Activated CD4-positive, alpha-beta T cell treated with anti-CD3 and anti-CD28 coated beads, Interleukin-2, amount 10 ng/mL, durations not matched to agents 24 days and 14 days (primary cell): ENCODE results near the gene PLXNB2. TPM values are rescaled to one million over a fixed set of nuclear protein-coding genes. Genes with fewer than 3 reads are reported as not detected.
A peak's percentile ranks its signal among the peaks of the same experiment; 100 is the strongest.

Experiments used
- DNase-seq: peaks from one replicate; pipeline ENCODE4 v3.0.0; 2022
- H3K27ac Mint-ChIP-seq: one replicate; pipeline ENCODE4 v1.8.0; 2022; ENCODE audit warnings: mild to moderate bottlenecking, mixed read lengths
- H3K27me3 Mint-ChIP-seq: one replicate; pipeline ENCODE4 v1.8.0; 2022; ENCODE audit warnings: mixed read lengths
- H3K36me3 Mint-ChIP-seq: one replicate; pipeline ENCODE4 v1.8.0; 2022; ENCODE audit warnings: low read depth, mild to moderate bottlenecking, mixed read lengths
- H3K4me1 Mint-ChIP-seq: one replicate; pipeline ENCODE4 v1.8.0; 2021; ENCODE audit warnings: mixed read lengths
- H3K4me3 Mint-ChIP-seq: one replicate; pipeline ENCODE4 v1.8.0; 2022; ENCODE audit warnings: mild to moderate bottlenecking, moderate library complexity, mixed read lengths
- H3K9me3 Mint-ChIP-seq: one replicate; pipeline ENCODE4 v1.8.0; 2021; ENCODE audit warnings: mixed read lengths
- intact Hi-C: fragments of 100-400 bp; cut with micrococcal nuclease; formaldehyde crosslinking; loops from one replicate; pipeline ENCODE4 v1.15.1; 2023
- total RNA-seq: library from RNA; stranded (reverse); gene quantifications from 2 replicates; pipeline ENCODE4 v1.2.3, GENCODE V29; 2022

Gene PLXNB2
- total RNA-seq, 1 donor from 2014 or later = 9.5 TPM

DNA sequence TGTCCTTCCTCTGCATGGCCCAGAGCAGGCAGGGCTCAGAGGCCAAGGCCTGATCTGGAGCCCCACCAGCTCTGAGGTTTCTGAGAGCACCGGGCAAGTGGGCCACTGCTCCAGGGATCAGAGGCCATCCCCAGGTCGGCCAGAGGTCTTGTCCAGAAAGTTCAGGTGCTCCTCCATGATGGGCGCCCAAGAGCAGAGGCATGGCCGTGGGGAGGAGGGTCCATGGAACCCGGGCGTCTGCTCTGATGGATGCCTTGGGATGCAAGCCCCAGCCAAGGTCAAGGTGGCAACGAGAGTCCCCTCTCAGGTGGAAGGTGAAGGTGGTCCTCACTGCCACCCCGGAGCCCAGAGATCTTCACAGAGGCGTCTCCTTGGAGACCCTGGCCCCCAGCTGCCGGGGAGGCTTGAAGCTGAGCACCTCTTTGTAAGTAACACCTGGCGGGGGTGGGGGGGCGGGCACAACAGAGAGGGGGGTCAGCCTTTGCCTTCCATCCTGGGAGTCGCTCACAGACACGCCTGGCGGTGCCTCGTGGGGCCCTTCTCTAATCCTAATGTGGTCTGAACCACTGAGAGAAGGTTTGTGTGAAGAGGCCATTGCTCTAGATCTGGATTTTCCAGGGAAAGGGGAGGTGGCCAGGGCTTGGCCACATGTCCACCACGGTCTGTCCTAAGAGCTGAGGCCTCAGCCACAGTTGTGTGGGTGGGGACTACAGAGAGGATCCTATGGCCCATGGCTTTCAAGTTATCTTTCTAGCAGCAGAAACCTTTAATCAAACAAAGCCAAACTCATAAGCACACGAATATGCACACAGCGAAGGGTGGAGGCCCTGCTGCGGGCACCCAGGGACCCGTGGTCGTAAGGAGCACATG is 54.2 kb downstream of the PLXNB2 start:
- DNase-seq = no peak
- Mint-ChIP-seq H3K27me3 (no peaks in the 10 kb centered on the region), H3K36me3 (no peaks in the 10 kb centered on the region), H3K4me1 (no peaks in the 10 kb centered on the region), H3K4me3 (no peak overlapping the region), H3K9me3 (no peaks in the 10 kb centered on the region), H3K27ac (no peak overlapping the region)
- intact Hi-C loops = loop anchor here (5.0 kb wide), 3 partner anchors 74 to 439 kb away; partner anchors contain the start of genes DENND6B, LMF2 and NCAPH2

DNA sequence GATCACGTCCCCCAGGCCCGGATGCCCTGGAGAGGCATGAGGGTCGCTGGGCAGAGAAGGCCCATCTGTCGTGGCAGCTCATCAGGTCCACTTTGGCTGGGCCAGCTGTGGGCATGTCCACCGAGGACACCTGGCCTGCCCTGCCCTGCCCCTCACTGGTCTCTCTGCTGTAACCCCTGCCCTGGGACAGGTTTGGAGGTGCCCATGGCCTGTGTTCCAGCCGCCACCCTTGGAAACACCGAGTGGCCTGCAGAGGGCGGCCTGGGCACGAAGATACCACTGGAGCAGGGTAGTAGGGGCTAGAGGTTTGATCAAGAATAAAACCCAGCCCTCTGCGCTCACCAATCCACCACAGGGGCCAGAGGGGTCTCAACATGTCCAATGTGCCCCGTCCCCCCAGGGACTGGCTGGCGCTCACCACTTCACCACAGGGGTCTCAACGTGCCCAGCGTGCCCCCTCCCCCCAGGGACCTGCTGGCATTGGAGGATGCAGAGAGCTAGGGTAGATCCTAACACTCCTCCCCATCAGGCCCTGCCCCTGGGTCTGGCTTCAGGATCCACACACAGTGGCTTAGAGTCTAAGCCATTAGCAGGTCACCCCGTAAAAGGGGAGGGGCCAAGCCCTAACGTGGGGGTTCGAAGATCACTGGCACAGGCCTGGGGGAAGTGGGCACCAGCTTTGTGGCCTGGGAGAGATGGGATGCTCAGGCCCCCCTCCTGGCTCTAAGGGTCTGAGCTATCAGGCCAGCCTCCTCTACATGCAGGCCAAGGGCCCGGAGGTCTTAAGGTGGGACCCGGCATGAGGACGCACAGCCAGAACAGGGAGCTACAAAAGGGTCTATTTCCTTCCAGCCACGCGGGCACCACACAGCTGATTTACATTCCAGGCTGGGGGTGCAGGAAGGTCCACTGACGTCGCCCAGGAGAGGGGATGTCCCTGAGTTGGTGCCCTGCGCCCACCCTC is 55.1 kb downstream of the PLXNB2 start:
- H3K36me3 Mint-ChIP-seq = peaks cover 3% of the 10 kb centered on the region

DNA sequence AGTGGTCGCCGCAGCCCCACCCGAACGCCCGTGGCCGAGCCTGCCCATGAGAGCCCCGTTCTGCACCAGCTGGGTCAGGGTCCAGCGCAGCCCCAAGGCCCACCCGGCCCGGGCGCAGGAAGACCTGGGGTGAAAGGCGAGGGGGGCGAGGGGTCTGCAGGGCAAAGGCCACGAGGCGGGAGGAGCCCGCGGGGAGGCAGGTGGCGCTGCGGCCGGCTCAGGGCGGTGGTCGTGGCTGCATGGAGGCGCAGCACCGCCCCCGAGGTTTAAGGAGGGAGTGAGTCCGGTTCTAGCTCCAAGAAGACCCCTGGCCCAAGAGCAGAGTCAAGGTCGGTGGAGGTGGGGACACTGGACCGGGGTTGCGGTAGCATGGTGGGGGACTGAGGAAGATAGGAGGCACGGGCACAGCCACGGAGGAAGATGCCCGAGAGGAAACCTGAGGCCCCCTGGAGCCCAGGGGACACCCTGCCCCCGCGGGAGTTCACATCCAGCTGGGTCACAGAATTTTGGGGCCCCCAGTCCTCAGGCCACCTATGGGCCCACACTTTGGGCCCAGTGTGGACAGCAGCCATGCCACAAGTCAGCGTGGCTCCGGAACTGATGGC is 55.9 kb downstream of the PLXNB2 start:
- H3K36me3 Mint-ChIP-seq = peaks cover 8% of the 10 kb centered on the region
- DNase-seq = no peak
- no peaks in the 10 kb centered on the region for H3K9me3 Mint-ChIP-seq
- no peak overlapping the region for H3K27ac Mint-ChIP-seq
- intact Hi-C loops = loop anchor here (1.0 to 5.0 kb wide), 6 partner anchors 19 to 441 kb away; partner anchors contain the start of genes DENND6B, LMF2, MAPK11 and NCAPH2
- peaks cover 3% of the 10 kb centered on the region for H3K4me1 Mint-ChIP-seq
- no peaks in the 10 kb centered on the region for H3K27me3 Mint-ChIP-seq
- H3K4me3 Mint-ChIP-seq = peak overlapping the region; percentile 84

More for the DNA sequence above, 55.1 kb downstream of the PLXNB2 start:
- peak; percentile 90 for DNase-seq
- intact Hi-C loops = loop anchor here (1.0 to 5.0 kb wide), 4 partner anchors 75 to 440 kb away; partner anchors contain the start of genes DENND6B, LMF2 and NCAPH2
- Mint-ChIP-seq H3K9me3 (no peaks in the 10 kb centered on the region), H3K4me3 (peak overlapping the region; percentile 17), H3K27ac (no peak overlapping the region), H3K4me1 (peaks cover 1% of the 10 kb centered on the region), H3K27me3 (no peaks in the 10 kb centered on the region)

DNA sequence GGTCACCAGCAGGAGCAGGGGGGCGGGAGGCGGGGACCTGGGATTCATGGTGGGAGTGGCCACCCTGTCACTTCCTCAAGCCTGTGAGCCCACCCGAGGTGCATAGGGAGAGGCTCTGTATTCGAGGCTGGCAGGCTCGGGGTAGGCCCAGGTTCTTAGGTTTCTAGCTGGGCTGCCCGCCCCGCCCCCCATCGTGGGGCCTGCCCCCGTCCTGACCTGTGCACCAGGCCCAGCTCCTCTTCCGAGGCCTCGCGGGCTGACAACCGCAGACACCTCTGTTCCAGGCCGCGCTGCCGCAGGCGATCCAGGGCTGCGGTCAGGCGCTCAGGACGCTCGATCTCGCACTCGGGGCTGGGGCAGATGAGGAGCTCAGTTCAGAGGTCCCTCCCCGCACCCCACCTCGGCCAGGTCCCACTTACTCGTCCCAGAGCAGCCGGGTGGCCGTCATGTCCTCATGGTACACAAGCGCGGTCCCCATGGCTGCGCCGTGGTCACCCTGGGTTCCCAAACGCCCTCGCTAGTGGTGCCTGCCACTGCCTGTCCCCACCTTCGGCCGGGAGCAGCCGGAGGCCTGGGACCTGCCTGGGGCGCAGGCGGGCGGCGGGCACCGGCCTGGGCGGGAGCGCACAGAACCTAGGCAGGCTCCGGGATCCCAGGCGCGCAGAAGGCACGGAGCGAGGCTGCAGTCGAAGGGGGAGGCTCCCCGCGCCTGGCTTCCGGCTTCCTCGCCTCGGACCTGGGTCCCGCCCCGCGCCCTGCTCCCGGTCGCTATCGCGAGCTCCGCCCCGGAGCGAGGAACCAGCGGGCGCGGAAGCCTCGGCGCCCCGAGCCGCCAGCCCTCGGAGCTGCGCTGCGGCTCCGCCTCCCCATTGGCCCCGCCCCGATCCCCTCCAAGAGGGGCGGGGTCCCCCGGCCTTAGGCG is 56.6 kb downstream of the PLXNB2 start, which contains the start of gene HDAC10:
HDAC10 (minus strand) TSS at position 711 of the 922 bp plus-strand sequence; CDS start at position 478, 233 bp downstream.
- Mint-ChIP-seq H3K4me3 (peak within 1 kb of the TSS; percentile 84), H3K36me3 (peaks cover 8% of the 10 kb centered on the region), H3K9me3 (no peaks in the 10 kb centered on the region), H3K27ac (peak within 1 kb of the TSS; percentile 80), H3K4me1 (peaks cover 3% of the 10 kb centered on the region), H3K27me3 (no peaks in the 10 kb centered on the region)
- DNase-seq = peak; percentile 96
- intact Hi-C loops = loop anchor here (2.0 to 5.0 kb wide), 5 partner anchors 20 to 441 kb away; partner anchors contain the start of genes DENND6B, LMF2, MAPK11 and NCAPH2

DNA sequence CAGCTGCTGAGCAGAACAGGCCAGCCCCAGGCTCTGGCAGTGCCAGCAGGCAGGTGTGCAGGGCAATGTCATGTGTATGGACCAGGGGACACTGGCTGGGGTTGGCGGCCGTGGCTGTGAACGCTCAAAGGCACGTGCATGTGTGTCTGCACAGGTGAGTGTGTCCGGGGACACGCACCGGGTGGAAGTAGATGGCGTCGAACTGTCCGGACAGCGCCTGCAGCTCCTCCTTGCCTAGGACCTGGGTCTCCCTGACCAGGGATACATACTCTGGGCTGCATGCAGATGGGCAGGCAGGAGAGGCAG is 57.2 kb downstream of the PLXNB2 start:
- DNase-seq = peak; percentile 61

DNA sequence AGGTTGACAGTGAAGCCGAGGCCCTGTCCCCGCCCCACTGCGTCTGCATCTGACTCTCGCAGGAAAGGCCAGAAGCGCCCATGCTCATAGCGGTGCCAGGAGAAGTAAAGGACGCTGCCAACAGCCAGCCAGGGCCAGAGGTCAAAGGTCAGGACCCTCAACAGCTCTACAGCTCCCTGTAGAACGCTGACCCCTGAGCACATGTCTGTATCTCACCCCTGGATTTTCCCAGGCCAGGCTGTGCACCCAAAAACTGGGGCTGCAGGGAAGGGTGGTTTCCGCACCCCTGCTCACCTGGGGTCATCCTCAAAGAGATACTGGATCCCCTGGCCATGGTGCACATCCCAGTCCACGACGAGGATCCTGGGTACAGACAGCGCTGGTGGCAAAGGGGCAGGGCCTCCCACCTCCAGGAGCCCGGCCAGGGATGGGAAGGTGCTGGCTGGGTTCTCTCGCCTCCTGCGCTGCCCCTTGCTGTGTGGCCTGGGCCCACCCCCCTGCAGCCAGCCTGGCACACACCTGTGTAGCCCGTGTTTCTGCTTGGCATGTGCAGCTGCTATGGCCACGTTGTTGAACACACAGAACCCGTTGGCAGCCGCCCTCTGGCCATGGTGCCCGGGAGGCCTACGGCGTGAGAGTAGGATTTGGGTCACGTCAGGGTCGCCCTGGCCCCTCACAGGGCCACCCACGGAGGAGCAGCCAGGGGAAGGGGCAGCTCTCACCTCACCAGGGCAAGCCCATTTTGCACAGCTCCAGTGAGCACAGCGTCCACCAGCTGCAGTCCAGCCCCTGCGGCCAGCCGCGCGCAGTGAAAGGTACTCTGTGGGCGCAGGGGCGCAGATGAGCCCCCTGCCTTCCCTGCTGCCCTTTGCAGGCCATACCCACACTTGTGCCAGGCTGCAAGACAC is 57.9 kb downstream of the PLXNB2 start:
- peak overlapping the region; percentile 84 for H3K4me3 Mint-ChIP-seq
- intact Hi-C loops = loop anchor here (2.0 to 5.0 kb wide), 5 partner anchors 21 to 443 kb away; partner anchors contain the start of genes DENND6B, LMF2, MAPK11 and NCAPH2
- peak overlapping the region; percentile 37 for H3K27ac Mint-ChIP-seq
- peaks cover 2% of the 10 kb centered on the region for H3K27me3 Mint-ChIP-seq
- H3K4me1 Mint-ChIP-seq = peaks cover 6% of the 10 kb centered on the region
- no peak for DNase-seq
- no peaks in the 10 kb centered on the region for H3K9me3 Mint-ChIP-seq
- H3K36me3 Mint-ChIP-seq = peaks cover 11% of the 10 kb centered on the region

More for the DNA sequence above, 57.2 kb downstream of the PLXNB2 start:
- H3K9me3 Mint-ChIP-seq = no peaks in the 10 kb centered on the region
- H3K27ac Mint-ChIP-seq = peak overlapping the region; percentile 37
- peak overlapping the region; percentile 84 for H3K4me3 Mint-ChIP-seq
- intact Hi-C loops = loop anchor here (2.0 to 5.0 kb wide), 5 partner anchors 21 to 442 kb away; partner anchors contain the start of genes DENND6B, LMF2, MAPK11 and NCAPH2
- peaks cover 8% of the 10 kb centered on the region for H3K36me3 Mint-ChIP-seq
- H3K27me3 Mint-ChIP-seq = no peaks in the 10 kb centered on the region
- H3K4me1 Mint-ChIP-seq = peaks cover 3% of the 10 kb centered on the region

DNA sequence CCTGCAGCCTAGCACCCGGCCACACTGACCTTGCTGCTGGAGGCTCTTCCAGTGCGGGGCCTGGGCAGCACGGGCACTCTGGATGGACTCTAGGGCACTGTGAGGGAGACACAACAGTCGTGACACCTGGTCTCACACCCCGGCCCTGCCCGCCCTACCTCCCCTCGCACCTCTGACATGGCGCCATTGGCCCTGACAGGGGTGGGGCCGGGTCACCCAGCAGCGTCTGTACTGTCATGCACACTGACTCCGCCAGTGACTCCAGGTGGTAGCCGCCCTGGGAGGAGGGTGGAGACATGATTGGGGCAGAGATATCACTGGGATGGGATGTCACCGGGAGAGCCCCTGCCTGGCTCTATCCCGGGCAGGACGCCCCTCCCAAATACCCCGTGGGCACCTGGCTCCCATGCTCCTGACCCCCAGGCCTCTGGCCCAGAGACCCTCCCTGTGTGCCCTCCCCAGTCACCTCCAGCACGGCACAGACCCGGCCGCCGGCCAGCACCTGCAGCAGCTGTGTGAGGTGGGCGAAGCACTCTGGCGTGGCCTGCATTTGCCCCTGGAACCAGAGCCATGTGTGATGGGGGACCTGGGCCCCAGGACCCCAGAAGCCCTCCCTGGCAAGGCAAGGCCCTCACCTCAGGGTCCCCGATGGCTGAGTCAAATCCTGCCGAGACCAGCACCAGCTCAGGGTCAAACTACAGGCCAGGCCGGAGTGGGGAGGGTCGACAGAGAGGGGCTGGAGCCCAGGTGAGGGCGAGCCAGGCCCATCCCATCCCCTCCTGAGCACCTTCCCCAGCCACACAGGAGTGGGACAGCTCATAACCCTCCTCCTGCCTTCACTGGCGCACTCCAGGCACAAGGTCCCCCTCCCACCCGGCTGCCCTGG is 59.0 kb downstream of the PLXNB2 start:
- no peak overlapping the region for H3K4me3 Mint-ChIP-seq
- H3K27me3 Mint-ChIP-seq = peaks cover 2% of the 10 kb centered on the region
- H3K4me1 Mint-ChIP-seq = peaks cover 8% of the 10 kb centered on the region
- intact Hi-C loops = no loop called here
- no peaks in the 10 kb centered on the region for H3K9me3 Mint-ChIP-seq
- DNase-seq = no peak
- H3K27ac Mint-ChIP-seq = no peak overlapping the region
- H3K36me3 Mint-ChIP-seq = peaks cover 13% of the 10 kb centered on the region

DNA sequence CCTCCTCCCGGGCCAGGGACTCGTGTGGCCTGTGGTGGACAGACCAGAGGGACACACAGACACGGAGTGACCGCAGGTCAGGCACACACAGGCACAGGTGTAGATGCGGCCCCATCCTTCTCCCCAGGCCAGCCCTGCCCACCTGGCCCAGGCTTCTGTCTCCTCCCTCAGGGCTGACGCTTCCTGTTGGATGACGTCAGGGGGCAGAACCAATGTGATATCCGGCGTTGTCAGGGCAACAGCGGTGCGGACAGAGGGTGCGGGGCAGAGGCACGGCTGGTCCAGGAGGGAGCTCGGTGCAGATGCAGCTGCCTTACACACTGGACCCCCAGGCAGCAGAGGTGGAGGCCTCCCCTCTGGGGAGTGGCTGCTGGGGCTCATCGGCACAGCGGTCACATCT is 59.7 kb downstream of the PLXNB2 start:
- intact Hi-C loops = no loop called here
- DNase-seq = peak; percentile 87
- Mint-ChIP-seq H3K27ac (peak overlapping the region; percentile 68), H3K36me3 (peaks cover 13% of the 10 kb centered on the region), H3K4me3 (peak overlapping the region; percentile 47), H3K4me1 (peaks cover 9% of the 10 kb centered on the region), H3K9me3 (no peaks in the 10 kb centered on the region), H3K27me3 (peaks cover 2% of the 10 kb centered on the region)

DNA sequence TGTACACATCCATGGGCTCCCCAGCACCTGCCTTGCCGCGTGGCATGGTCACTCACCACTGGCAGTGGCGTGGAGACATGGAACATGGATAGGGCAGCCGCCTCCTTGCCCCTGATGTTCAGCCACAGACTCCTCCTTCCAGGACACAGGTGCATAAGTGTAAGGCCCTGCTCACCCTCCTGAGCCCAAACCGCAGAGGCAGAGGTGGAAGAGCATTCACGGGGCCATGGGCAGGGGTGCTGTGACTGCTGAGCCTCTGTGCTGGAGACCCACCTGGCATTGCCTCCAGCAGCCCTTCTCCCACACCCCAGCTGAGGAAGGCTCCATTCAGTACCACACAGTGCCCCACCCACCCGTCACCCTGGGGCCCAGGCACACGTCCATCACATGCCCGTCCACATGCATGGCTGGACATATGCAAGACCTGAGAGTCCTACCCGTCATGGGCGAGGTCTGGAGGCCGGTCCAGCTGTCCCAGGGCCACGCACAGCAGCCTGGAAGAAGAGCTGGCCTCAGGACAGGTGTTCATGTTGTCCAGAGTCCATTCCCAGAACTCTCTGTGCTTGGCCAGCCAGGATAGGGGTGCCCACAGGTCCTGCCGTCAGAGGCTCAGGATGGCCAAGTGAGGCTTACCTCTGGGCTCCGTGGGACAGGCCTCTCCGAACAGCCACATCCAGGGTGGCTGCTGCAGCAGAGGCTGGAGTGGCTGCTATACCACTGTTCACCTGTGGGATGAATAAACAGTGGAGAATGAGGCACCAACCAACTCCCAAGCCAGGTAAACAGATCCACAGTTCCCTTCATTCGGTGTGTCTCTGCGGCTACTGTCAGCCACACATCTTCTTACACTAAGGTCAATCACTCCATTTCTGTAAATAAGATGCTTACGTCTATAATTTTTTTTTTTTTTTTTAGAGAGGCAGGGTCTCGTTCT is 60.9 kb downstream of the PLXNB2 start:
- intact Hi-C loops = no loop called here
- H3K4me1 Mint-ChIP-seq = peaks cover 17% of the 10 kb centered on the region
- peaks cover 17% of the 10 kb centered on the region for H3K36me3 Mint-ChIP-seq
- H3K9me3 Mint-ChIP-seq = no peaks in the 10 kb centered on the region
- peak; percentile 68 for DNase-seq
- peak overlapping the region; percentile 48 for H3K27ac Mint-ChIP-seq
- H3K4me3 Mint-ChIP-seq = peak overlapping the region; percentile 97
- H3K27me3 Mint-ChIP-seq = peaks cover 2% of the 10 kb centered on the region
